Glomerular endothelial cell (primary cell): Measurements from ENCODE around the gene PCSK9. TPM values are rescaled to one million over a fixed set of nuclear protein-coding genes. Genes with fewer than 3 reads are reported as not detected.
"Not testable (repeated sequence)": the region's sequence is repeated elsewhere in the genome, so short reads cannot be mapped to it uniquely, and the experiment has no call there.

Experiments
- DNase-seq: peaks from one replicate; pipeline ENCODE4 v3.0.0-alpha.2; 2011; ENCODE audit warnings: low read depth, low spot score; ENCODE audit errors: extremely low read depth
- total RNA-seq: library from RNA; depleted of rRNA; stranded (reverse); fragments of >200 nt; gene quantifications from 2 replicates; pipeline ENCODE4 v1.2.3, GENCODE V29; 2015

Gene PCSK9
- total RNA-seq, 1 donor from 2014 or later = 2.6 TPM

GRCh38 chr1:55073187-55073916 lies 34.0 kb downstream of the PCSK9 start:
- no peak for DNase-seq

DNA sequence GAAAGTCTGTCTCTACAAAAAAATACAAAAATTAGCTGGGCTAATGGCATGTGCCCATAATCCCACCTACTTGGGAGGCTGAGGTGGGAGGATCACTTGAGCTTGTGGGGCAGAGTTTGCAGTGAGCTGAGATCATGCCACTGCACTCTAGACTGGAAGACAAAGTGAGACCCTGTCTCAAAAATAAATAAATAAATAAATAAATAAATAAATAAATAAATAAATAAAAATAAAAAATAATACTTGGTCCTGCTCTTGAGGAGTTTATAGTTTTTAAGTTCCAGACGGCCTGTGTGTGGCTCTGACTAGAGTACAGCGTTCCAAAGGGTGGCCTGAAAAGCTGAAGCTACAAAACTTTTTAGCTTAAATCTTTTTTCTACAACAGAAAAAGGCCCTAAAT lies 35.1 kb downstream of the PCSK9 start:
- no peak for DNase-seq

DNA sequence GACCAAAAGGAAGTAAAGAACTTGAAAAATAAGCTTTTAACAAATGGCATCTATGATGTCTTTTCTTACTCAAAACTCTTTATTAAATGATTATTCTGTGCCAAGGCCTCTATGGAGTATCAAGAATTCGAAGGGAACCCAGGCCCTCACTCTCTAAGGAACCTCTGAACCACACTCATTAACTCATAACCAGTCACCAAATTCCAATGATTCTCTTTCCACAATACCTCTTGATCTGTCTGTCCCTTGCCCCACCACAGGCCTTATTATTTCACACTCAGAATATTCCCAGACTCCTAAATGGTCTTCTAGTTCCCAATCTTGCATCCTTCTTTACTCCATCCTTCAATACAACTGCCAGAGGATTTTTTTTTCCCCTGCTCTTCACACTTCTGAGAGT lies 37.0 kb downstream of the PCSK9 start:
- no peak for DNase-seq

- no peak for DNase-seq
Observed at GRCh38 chr1:55078470-55078869, 39.1 kb downstream of the PCSK9 start.

DNA sequence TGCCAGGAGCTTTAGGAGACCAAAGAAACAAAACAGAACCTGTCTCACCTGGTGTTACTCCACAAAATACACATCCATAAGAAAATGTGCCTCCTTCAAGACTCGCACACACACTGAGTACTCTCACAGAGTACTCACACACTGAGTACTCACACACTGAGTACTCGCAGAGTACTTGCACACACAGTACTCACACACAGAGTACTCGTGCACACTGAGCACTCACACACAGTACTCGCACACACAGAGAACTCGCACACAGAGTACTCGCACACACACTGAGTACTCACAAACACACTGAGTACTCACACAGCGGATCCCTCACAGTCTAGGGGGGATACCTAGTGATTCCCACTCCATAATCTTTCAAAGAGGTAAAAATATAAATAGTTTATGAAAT lies 40.3 kb downstream of the PCSK9 start:
- DNase-seq = no peak

DNA sequence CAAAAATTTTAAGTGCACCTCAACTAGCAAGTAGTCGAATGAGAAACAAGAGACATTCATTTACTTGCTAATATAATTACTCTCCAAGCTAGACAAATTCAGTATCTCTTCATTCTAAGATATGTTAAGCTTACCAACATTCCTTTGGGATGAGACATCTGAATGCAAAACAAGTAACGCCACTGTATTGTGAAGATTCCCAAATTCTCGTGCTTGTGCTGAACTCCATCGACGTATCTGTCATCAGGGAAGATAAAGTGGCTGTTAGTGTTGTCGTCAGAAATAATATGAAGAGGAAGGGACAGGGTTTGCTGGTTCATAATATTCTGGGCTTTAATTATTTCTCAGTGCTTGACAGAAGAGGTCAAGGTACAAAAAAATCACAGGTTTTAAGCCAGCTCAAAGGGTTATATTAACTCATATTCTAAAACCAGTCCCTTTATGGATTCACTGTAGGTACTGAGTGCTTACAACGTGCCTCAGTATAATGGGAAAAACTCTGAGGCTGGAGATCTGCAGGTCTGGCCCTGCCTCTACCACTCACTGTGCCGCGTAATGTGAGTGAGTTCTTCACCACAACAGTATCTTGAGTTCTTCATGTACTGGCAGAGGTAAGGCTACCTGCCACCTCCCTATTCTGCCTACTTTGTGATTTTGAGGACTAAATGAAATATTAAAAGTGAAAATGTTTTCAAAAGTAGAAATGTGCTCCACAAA lies 42.0 kb downstream of the PCSK9 start:
- peak; percentile 16 for DNase-seq

GRCh38 chr1:55081905-55082296 lies 42.6 kb downstream of the PCSK9 start:
- DNase-seq = no peak

DNA sequence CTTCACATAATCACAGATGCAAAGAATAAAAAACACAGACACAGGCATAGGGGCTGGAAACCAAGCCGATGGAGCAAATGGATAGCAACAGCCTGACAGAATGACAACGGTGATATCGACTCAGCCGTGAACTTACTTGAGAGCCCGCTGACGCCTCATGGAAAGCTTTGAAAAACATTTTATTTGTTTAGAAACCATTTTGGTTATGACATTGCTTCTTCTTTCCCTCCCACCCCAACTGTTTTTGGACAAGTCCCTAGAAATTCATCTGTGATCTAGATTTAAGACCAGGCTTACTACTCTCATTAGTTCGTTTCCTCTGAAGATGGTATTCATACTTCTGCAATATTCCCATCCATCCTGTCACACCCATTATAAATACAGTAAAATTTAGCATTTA lies 44.9 kb downstream of the PCSK9 start:
- DNase-seq = no peak

DNA sequence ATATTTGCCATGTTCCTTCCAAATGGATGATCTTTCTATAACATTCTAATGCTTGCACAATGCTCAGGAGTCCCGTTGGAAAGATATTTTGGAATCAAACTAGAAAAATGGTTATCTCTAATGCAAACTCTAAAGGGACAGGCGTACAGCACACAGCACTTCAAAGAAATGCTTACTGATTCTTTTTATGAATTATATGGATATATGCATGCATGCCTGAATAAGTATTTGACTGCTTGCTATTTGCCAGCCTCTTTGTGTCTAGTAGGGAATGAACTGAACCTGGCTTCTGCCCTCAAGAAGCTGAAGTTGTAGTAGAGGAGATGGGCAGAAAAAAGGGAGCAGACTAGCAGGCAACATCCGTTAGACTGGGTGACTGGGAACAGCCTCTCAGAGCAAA lies 48.1 kb downstream of the PCSK9 start:
- DNase-seq = no peak

DNA sequence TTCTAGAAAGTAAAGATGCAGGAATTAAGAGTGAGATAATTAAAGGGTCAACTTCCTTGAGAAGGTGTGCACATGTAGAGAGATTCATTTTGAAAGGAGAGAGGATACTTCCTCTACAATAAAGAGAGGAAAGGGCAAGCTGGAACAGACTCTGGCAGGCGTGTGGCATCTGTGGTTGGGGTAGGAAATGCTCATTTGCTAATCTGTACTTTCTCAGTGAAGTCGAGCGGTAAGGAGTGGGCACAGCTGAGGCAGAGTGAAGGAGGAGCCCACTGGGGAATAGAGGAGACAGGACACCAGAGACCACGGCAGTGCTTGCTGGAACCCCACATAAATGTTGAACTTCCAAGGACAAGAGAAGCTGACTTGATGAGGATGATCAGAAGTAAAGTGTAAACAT lies 49.1 kb downstream of the PCSK9 start:
- DNase-seq = no peak

- no peak for DNase-seq
Observed at GRCh38 chr1:55089683-55090082, 50.3 kb downstream of the PCSK9 start.

GRCh38 chr1:55092475-55092874 lies 53.1 kb downstream of the PCSK9 start:
- no peak for DNase-seq

- no peak for DNase-seq
Observed at GRCh38 chr1:55095095-55095494, 55.7 kb downstream of the PCSK9 start.

- DNase-seq = no peak
Observed at GRCh38 chr1:55103891-55104290, 64.5 kb downstream of the PCSK9 start.

GRCh38 chr1:55107101-55107500 lies 67.8 kb downstream of the PCSK9 start:
- no peak for DNase-seq

- not testable (repeated sequence) for DNase-seq
Observed at GRCh38 chr1:55109005-55109404, 69.7 kb downstream of the PCSK9 start.

Other genes with a start within 250 kb of the PCSK9 start
- not detected in 2 replicates for gene TTC22, start 238.2 kb upstream of the PCSK9 start, total RNA-seq
- gene DHCR24, start 152.4 kb upstream of the PCSK9 start, total RNA-seq = 84.4 and 96.8 TPM in 2 replicates
- gene TMEM61, start 58.9 kb upstream of the PCSK9 start, total RNA-seq = not detected in 2 replicates
- gene BSND, start 40.6 kb upstream of the PCSK9 start, total RNA-seq = not detected in 2 replicates
- 23.5 and 28.2 TPM in 2 replicates for gene USP24, start 175.8 kb downstream of the PCSK9 start, total RNA-seq